Measurements from ENCODE around the gene RWDD3. TPM values are rescaled to one million over a fixed set of nuclear protein-coding genes. Genes with fewer than 3 reads are reported as not detected.

RWDD3 gene
- total and polyA plus RNA-seq, 2 donors (not counting 1 experiment from before 2014, with no cell fraction given), result 15.3 to 20.5 TPM

DNA sequence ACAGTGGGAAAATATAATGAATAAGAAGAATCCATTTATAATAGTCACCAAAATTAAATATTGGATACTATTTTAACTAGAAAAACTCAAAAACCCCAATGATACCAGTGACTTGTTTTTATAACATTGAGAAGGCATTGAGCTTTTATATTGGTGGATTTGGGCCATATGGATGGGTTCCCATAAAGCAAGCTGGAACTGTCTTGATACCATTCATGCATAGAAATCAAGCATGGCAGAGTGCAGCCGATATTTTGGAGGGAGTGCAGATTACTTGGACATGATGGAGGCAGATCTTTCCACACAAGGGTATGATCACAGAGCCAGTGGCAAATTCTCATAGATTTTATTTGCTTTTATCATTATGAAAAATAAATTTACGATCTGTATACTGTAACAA lies 3.8 kb upstream of the RWDD3 start:
- DNase-seq (ENCODE audit: low read depth in 2 of 2), result no peak
- no peaks in the 10 kb centered on the region for H3K27me3 ChIP-seq (ENCODE audit: control insufficient read depth, insufficient read depth, low read length)
- H4K20me1 ChIP-seq (ENCODE audit: control insufficient read depth, extremely low read depth, insufficient read depth, low read length), result no peaks in the 10 kb centered on the region
- H3K4me1 ChIP-seq (ENCODE audit: control insufficient read depth, extremely low read depth, insufficient read depth, low read length), result peaks cover 4% of the 10 kb centered on the region
- no peak overlapping the region for H3K4me3 ChIP-seq (replicated peaks in 1 of 4; ENCODE audit: control extremely low read depth in 1 of 4, insufficient read depth in 1 of 4, low read depth in 3 of 4, low read length in 4 of 4)
- no peaks in the 10 kb centered on the region for H3K36me3 ChIP-seq (ENCODE audit: control insufficient read depth, insufficient read depth, low read length)
- H3K79me2 ChIP-seq (ENCODE audit: control insufficient read depth, insufficient read depth, low read length), result peaks cover 6% of the 10 kb centered on the region
- H3K9ac ChIP-seq (ENCODE audit: insufficient read depth, low read length), result no peak overlapping the region
- TF ChIP-seq EZH2 (IDR thresholded peaks at IDR 0.05; ENCODE audit: low read length, missing control alignments), result no peak
- no peak overlapping the region for H3K27ac ChIP-seq (ENCODE audit: insufficient read depth, low read length)
- H3K9me3 ChIP-seq (ENCODE audit: control insufficient read depth, insufficient read depth, low read depth, low read length), result no peaks in the 10 kb centered on the region
- no peak overlapping the region for H3K4me2 ChIP-seq (ENCODE audit: extremely low read depth, insufficient read depth, low read length)
- H2AFZ ChIP-seq (ENCODE audit: low read length), result no peak overlapping the region

- no peaks in the 10 kb centered on the region for H3K9me3 ChIP-seq (ENCODE audit: control insufficient read depth, insufficient read depth, low read depth, low read length)
- H3K4me1 ChIP-seq (ENCODE audit: control insufficient read depth, extremely low read depth, insufficient read depth, low read length), result peaks cover 4% of the 10 kb centered on the region
- H3K79me2 ChIP-seq (ENCODE audit: control insufficient read depth, insufficient read depth, low read length), result peaks cover 6% of the 10 kb centered on the region
- no peak overlapping the region for H3K4me3 ChIP-seq (replicated peaks in 1 of 4; ENCODE audit: control extremely low read depth in 1 of 4, insufficient read depth in 1 of 4, low read depth in 3 of 4, low read length in 4 of 4)
- no peak overlapping the region for H3K27ac ChIP-seq (ENCODE audit: insufficient read depth, low read length)
- H3K27me3 ChIP-seq (ENCODE audit: control insufficient read depth, insufficient read depth, low read length), result no peaks in the 10 kb centered on the region
- no peak overlapping the region for H2AFZ ChIP-seq (ENCODE audit: low read length)
- TF ChIP-seq, protein P1, sequence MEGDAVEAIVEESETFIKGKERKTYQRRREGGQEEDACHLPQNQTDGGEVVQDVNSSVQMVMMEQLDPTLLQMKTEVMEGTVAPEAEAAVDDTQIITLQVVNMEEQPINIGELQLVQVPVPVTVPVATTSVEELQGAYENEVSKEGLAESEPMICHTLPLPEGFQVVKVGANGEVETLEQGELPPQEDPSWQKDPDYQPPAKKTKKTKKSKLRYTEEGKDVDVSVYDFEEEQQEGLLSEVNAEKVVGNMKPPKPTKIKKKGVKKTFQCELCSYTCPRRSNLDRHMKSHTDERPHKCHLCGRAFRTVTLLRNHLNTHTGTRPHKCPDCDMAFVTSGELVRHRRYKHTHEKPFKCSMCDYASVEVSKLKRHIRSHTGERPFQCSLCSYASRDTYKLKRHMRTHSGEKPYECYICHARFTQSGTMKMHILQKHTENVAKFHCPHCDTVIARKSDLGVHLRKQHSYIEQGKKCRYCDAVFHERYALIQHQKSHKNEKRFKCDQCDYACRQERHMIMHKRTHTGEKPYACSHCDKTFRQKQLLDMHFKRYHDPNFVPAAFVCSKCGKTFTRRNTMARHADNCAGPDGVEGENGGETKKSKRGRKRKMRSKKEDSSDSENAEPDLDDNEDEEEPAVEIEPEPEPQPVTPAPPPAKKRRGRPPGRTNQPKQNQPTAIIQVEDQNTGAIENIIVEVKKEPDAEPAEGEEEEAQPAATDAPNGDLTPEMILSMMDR (conservative IDR thresholded peaks at IDR 0.05 in 1 of 2, IDR thresholded peaks at IDR 0.05 in 1 of 2; ENCODE audit: low read depth in 1 of 2, low read length in 2 of 2), result no peak
- TF ChIP-seq EZH2 (IDR thresholded peaks at IDR 0.05; ENCODE audit: low read length, missing control alignments), result no peak
- no peaks in the 10 kb centered on the region for H3K36me3 ChIP-seq (ENCODE audit: control insufficient read depth, insufficient read depth, low read length)
- H3K4me2 ChIP-seq (ENCODE audit: extremely low read depth, insufficient read depth, low read length), result no peak overlapping the region
- no peak for DNase-seq (ENCODE audit: low read depth in 2 of 2)
- no peak overlapping the region for H3K9ac ChIP-seq (ENCODE audit: insufficient read depth, low read length)
- no peaks in the 10 kb centered on the region for H4K20me1 ChIP-seq (ENCODE audit: control insufficient read depth, extremely low read depth, insufficient read depth, low read length)
Observed at GRCh38 chr1:95230768-95231191, 3.2 kb upstream of the RWDD3 start.

DNA sequence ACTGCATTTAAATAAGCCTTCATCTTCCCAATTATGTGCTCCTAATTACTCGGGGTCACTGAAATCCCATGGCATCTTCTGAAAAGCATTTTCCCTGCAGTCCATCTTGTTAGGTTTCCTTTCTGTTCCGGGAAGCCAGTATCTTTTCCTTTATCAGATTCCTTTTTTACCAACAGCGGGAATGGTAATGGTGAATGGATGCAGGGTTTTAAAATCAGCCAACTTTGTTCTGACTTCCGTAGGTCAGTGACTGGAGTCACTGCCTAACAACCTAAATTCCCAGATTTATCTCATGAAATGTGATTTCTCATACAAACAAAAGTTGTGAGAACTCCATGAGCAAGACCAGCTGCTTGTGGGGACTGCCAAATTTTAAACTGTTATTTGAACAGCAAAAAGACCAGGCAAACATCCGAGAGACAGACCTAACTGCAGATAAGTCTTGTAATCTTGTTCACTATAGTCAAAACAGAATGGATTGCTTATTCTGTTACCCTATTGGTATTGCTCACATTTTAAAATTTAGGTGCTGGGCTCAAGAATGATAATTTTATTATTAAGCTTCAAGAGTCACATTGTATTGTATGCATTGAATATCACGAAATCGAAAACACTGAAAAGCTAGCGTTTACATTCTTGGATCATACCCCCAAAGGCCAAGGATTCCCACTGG lies 1.2 kb upstream of the RWDD3 start:
- TF ChIP-seq, protein P1 (conservative IDR thresholded peaks at IDR 0.05 in 1 of 2, IDR thresholded peaks at IDR 0.05 in 1 of 2; ENCODE audit: low read depth in 1 of 2, low read length in 2 of 2), result no peak
- no peak for TF ChIP-seq EZH2 (IDR thresholded peaks at IDR 0.05; ENCODE audit: low read length, missing control alignments)
- Histone ChIP-seq H3K4me2 (ENCODE audit: extremely low read depth, insufficient read depth, low read length) (peak overlapping the region; percentile 94), H3K27ac (ENCODE audit: insufficient read depth, low read length) (peak overlapping the region; percentile 77), H3K79me2 (ENCODE audit: control insufficient read depth, insufficient read depth, low read length) (peaks cover 6% of the 10 kb centered on the region), H3K4me3 (replicated peaks in 1 of 4; ENCODE audit: control extremely low read depth in 1 of 4, insufficient read depth in 1 of 4, low read depth in 3 of 4, low read length in 4 of 4) (peak overlapping the region; percentile 65 to 88 (median 70)), H2AFZ (ENCODE audit: low read length) (peak overlapping the region; percentile 66), H3K27me3 (ENCODE audit: control insufficient read depth, insufficient read depth, low read length) (no peaks in the 10 kb centered on the region), H3K36me3 (ENCODE audit: control insufficient read depth, insufficient read depth, low read length) (no peaks in the 10 kb centered on the region), H3K4me1 (ENCODE audit: control insufficient read depth, extremely low read depth, insufficient read depth, low read length) (peaks cover 4% of the 10 kb centered on the region), H3K9ac (ENCODE audit: insufficient read depth, low read length) (no peak overlapping the region), H4K20me1 (ENCODE audit: control insufficient read depth, extremely low read depth, insufficient read depth, low read length) (no peaks in the 10 kb centered on the region), H3K9me3 (ENCODE audit: control insufficient read depth, insufficient read depth, low read depth, low read length) (no peaks in the 10 kb centered on the region)
- DNase-seq (ENCODE audit: low read depth in 2 of 2), result peak in 1 of 2 donors; percentile 76
